HG03064 (cell line): ENCODE data around the gene FAM20A.

Experiments
- ATAC-seq: cut with Tn5 transposase; IDR thresholded peaks from one replicate; pipeline ENCODE4 v1.9.1; 2021; ENCODE audit warnings: low read depth; ENCODE audit not compliant: unreplicated experiment

Gene FAM20A

DNA sequence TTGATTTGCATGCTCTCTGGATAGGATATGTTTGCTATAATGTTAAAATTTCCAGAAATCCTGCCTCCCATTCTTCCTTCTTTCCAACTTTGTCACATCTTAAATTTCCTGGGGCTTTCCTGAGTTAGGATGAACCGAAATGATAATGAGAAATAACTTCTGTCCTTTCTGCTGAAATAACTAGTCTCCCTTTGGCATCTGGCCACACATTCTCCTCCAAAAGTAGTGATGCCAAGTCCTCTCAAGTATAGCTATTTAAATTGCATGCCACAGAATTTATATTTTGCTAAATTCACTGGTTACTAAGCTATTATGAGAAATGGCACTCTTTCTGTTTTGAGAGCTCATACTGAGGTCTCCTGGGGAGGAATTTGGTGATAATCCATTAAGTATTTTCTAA lies 30.6 kb downstream of the FAM20A start:
- ATAC-seq: no peak

DNA sequence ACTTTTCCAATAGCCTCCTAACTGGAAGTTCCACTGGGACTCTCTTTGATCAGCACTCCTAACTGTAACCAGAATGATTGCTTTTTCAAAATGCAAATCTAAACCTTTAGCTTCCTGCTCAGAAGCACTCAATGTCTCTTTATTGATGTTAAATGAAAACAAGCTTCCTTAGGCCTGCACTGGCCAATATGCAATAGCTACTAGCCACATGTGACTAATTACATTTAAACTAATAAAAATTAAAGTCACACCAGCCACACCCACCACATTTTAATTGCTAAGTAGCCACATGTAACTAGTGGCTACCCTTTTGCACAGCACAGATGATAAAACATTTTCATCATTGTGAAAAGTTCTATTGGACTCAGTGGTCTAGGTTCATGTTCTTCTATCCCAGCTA lies 31.8 kb downstream of the FAM20A start:
- no peak for ATAC-seq

- no peak for ATAC-seq
These were observed 32.6 kb downstream of the FAM20A start for GRCh38 chr17:68568581-68568980.

DNA sequence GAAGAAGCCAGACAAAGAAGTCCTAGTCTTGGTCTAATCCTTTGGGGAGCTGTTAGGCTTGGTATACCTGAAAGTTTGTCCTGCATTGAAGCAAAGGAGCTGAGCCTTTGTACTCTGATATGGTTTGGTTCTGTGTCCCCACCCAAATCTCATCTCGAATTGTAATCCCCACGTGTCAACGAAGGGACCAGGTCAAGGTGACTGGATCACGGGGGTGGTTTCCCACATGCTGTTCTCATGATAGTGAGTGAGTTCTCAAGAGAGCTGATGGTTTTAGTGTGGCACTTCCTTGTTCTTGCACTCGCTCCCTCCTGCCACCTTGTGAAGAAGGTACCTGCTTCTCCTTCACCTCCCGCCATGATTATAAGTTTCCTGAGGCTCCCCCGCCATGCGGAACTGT lies 33.6 kb downstream of the FAM20A start:
- no peak for ATAC-seq

DNA sequence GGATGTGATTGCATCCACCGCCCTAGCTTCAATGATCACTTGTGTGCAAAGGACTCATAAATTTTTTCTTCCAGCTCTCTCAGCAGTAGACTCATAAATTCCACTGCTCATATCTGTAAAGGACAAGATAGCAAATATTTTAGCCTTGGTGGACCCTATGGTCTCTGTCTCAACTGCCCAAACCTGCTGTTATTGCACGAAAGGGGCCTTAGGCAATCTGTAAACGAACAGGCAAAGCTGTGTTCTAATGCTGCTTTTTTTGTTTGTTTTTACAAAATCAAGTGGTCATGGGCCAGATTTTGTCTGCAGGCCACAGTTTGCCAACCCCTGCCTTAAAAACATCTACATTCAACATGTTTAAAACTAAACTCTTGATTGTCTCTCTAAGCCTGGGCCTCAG lies 34.1 kb downstream of the FAM20A start:
- no peak for ATAC-seq

DNA sequence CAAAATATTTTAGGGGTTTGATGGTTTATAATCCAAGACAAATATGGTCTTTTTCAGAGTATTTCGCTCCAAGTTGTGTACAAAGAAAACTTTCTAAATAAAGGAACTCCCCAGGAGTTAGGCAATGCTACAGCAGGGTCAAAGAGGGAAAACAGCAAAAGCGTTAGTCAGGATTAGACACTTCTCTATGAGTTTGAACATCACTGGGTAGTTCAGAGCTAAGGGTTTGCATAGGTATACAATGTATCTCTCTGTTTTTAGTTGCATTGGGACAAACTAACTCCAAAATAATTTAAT lies 34.8 kb downstream of the FAM20A start:
- no peak for ATAC-seq

DNA sequence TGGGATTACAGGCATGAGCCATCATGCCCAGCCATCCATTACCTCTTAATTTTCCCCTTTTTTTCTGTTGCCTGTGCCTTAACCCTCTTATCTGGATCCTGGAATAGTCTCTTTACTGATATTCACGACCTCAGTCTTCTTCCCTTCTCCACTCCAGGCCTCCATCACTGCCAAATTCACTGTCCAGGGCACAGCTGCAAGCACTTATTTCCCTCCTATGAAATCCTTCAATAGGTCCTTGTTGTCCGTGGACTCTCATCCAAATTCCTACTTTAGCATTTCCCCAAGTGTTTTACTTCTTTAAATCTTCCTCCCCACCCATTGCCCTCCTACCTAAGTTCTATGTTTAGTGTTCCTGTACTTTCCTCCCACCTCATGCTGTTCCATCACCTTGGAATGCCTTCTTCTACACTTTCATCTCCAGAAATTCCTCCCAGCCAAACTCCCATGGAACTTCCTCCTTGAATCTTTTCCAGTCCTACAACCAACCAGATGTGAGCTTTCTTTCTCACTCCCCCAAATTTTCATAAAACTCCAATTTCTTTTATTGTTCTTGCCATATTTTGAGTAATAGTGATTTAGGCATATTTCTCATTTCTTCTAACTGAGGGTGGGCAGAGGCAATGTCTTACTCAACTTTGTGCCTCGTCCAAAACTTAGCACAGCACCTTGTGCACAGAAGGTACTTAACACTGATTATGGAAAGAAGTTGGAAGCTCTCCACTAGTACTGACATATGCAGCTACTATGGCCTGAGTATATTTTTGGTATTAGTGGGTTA lies 35.3 kb downstream of the FAM20A start:
- no peak for ATAC-seq

DNA sequence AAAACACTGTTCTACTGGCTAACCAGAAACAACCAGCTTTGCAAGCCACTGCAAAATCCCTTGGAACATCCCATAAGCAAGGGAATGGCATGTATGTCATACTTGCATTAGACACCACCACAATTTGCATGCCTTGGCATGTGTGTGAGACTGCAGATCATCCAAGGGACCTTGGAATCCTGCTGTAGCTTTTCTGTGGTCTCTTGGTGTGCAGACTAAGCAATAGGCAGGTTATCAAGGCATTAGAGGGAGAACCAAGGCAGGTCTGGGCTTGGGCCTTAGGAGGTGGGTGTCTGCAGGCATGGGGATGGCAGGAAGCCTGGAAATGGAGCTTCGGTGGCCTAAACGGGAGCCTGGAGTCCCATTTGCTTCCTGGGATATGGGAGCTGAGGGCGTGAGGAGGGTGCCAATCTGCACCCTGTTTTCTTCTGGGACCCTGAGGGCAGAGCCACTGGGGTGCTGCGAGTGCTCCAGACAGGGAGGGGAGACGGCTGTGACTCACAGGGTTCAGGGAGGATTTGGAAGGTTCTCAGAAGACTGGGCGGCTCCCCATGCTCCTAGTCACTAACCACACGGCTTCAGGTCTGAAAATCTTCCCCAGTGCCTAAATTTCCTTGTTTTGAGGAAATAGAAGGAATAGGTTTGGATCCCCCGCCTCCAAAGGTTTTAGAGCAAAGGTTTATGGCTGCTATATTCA lies 36.6 kb downstream of the FAM20A start:
- no peak for ATAC-seq

DNA sequence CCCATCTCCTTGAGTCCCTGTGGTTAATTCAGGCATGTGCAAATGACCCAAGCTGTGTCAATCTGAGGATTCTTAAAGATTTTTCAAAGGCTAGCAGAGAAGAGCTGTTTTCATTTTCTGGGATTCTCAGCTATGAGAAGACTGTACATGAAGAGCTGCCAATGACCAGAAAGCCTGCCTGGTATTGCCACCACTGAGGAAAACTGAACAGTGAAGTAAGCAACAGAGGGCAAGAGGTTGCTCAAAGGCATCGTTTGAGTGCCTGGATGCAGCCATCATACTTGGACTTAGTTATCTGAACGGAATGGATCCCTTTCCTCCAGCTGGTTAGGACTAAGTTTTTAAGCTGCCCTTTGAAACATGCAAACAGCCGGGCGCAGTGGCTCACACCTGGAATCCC lies 38.4 kb downstream of the FAM20A start:
- no peak for ATAC-seq

DNA sequence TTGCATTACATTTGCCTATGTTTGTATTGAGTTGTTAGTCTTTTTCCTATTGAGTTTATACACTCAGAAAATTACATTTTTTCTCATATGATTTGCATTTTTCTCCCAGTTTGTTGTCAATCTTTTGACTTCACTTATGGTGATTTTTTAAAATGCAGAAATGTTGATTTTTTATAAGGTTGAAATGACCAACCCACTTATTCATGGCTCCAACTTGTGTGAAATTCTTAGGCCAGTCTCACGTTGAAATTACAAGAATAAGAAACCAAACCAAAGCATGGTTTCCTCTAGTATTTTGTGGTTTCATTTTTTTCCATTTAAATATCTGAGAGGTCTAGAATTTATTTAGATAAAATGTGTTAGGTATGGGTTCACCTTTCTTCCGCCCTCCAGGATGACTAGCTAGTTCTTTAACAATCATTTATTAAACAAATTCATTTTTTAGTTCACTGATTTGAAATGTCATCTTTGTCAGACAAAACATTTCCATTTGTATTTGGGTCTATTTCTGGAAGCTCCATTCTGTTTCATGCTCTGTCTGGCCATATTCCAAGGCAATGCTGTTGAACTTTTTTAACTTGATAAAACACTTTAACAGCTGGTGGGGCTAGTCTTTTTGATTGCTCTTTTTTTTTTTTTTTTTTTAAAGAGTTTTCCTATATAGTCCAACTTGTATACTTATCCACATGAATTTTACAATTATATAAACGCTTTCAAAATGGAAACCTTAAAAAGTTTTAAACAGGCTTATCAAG lies 40.0 kb downstream of the FAM20A start:
- ATAC-seq: no peak

- no peak for ATAC-seq
These were observed 41.9 kb downstream of the FAM20A start for GRCh38 chr17:68559316-68559715.

GRCh38 chr17:68556551-68556950 lies 44.6 kb downstream of the FAM20A start:
- no peak for ATAC-seq

- no peak for ATAC-seq
These were observed 56.9 kb downstream of the FAM20A start for GRCh38 chr17:68544111-68544915.

- no peak for ATAC-seq
These were observed 58.3 kb downstream of the FAM20A start for GRCh38 chr17:68542698-68543463.

- ATAC-seq: no peak
These were observed 59.4 kb downstream of the FAM20A start for GRCh38 chr17:68541816-68542215.

- no peak for ATAC-seq
These were observed 60.2 kb downstream of the FAM20A start for GRCh38 chr17:68540981-68541380.

- no peak for ATAC-seq
These were observed 61.4 kb downstream of the FAM20A start for GRCh38 chr17:68539548-68540467.

DNA sequence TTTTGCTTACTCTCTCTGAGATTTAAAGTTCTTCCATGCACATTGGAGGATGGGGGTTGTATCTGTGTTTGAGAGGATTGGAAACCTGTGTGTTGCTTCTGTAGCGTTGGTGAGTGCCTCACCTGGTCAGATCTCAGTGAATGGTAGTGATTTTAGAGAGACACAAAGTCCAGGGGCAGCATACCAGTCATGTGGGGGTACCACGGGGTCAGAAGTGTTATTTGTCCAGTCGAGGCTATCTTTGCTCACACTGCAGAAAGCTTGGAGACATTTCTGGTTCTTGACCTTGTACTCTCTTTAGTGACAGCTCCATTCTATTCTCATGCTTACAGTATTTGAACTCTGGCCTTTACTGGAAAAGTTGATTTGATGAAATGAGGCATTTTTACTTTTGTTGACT lies 65.2 kb downstream of the FAM20A start:
- no peak for ATAC-seq

DNA sequence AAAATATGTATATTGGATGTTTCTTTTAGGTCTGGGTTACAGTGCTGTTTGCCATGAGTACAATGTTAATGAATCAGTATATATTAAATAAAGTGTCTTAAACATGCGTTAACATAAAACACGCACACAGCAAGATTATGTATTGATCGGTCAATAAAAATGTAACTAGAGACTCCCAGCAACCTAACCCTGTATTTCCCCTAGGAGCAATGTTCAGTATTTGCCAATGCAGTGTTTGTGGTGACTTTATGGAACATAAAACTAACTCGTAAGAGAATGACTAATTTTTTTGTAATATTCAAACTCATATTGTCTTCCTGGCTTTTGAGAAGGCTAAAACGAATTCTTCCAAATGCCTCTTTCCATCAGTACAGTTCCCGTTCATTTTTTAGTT lies 66.5 kb downstream of the FAM20A start:
- ATAC-seq: no peak
